ENCODE data around the gene ZNF292. TPM values are rescaled to one million over a fixed set of nuclear protein-coding genes. Genes with fewer than 3 reads are reported as not detected.

The ZNF292 gene
- total and polyA plus RNA-seq, 2 donors (not counting 3 experiments of a cell fraction or from before 2014, with no cell fraction given), result 3.5 to 24.9 TPM

DNA sequence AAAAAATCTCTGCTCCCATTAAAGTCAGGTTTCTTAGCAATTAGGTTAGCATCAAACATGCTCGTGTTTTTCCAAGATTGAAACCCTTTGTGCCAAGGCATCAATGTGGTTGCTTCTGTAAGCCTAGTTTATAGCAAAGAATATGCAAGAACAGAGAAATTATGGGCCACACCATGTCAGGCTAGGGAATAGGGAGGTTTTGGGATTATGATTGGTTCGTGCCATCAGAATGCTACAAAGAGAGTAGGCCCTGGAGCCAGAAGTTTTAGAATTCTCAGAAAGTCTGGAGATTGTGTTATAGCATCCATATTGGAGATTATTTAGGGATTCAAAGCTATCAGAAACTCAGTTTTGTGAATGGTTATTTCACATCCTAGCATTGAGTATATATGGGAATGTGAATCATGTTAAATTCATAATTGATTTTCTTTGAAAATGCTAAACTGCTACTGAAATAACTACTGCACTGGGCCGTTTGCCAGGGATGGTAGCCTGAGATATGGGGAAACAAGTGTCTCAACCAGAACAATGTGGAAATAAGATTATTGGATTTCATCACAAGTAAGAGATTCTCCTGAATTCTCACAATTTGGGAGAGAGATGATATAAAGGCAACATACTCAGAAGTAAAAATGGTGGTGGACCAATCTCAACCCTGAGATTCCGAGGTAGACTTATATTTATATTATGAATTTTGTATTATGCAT lies 45.3 kb downstream of the ZNF292 start:
- no peaks in the 10 kb centered on the region for H3K4me1 ChIP-seq (ENCODE audit: control insufficient read depth, extremely low read depth, insufficient read depth, low read length)
- no peak overlapping the region for H3K27ac ChIP-seq (ENCODE audit: insufficient read depth, low read depth, low read length)
- ChIA-PET POLR2A (no interaction called here), CTCF (interaction anchor here (1.0 kb wide), 1 partner anchor 122 kb away, joined by 3 read pairs; no protein-coding TSS in a partner anchor)
- no peaks in the 10 kb centered on the region for H3K27me3 ChIP-seq (ENCODE audit: control insufficient read depth in 2 of 2, insufficient read depth in 2 of 2, low read length in 2 of 2)
- DNase-seq (ENCODE audit: low read depth, low spot score) (no peak), FAIRE-seq (no peak)
- no peak overlapping the region for H3K9ac ChIP-seq (replicated peaks; ENCODE audit: extremely low read depth, insufficient read depth, low read length)
- H4K20me1 ChIP-seq (replicated peaks; ENCODE audit: control insufficient read depth, extremely low read depth, insufficient read depth, low read length), result peaks cover 8% of the 10 kb centered on the region
- TF ChIP-seq EZH2 (IDR thresholded peaks at IDR 0.05; ENCODE audit: borderline replicate concordance, low read depth, low read length, severe bottlenecking), result no peak
- no peak for TF ChIP-seq FOS (IDR thresholded peaks at IDR 0.05; ENCODE audit: borderline replicate concordance, insufficient read depth, low read length)
- TF ChIP-seq, protein P1, sequence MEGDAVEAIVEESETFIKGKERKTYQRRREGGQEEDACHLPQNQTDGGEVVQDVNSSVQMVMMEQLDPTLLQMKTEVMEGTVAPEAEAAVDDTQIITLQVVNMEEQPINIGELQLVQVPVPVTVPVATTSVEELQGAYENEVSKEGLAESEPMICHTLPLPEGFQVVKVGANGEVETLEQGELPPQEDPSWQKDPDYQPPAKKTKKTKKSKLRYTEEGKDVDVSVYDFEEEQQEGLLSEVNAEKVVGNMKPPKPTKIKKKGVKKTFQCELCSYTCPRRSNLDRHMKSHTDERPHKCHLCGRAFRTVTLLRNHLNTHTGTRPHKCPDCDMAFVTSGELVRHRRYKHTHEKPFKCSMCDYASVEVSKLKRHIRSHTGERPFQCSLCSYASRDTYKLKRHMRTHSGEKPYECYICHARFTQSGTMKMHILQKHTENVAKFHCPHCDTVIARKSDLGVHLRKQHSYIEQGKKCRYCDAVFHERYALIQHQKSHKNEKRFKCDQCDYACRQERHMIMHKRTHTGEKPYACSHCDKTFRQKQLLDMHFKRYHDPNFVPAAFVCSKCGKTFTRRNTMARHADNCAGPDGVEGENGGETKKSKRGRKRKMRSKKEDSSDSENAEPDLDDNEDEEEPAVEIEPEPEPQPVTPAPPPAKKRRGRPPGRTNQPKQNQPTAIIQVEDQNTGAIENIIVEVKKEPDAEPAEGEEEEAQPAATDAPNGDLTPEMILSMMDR (IDR thresholded peaks at IDR 0.05; ENCODE audit: extremely low read depth in 1 of 2, insufficient read depth in 1 of 2, low read depth in 1 of 2, low read length in 2 of 2), result no peak
- TF ChIP-seq JUN (IDR thresholded peaks at IDR 0.05; ENCODE audit: borderline replicate concordance, insufficient read depth, insufficient read length, low read depth), result no peak
- TF ChIP-seq, protein P2, sequence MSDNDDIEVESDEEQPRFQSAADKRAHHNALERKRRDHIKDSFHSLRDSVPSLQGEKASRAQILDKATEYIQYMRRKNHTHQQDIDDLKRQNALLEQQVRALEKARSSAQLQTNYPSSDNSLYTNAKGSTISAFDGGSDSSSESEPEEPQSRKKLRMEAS (IDR thresholded peaks at IDR 0.05; ENCODE audit: insufficient read depth, insufficient read length), result no peak
- TF ChIP-seq MYC (IDR thresholded peaks at IDR 0.05; ENCODE audit: low read depth, low read length), result no peak
- TF ChIP-seq POLR2AphosphoS5 (IDR thresholded peaks at IDR 0.05; ENCODE audit: insufficient read depth, low read depth, low read length), result no peak
- no peak for TF ChIP-seq POLR2A (IDR thresholded peaks at IDR 0.05; ENCODE audit: low read depth, low read length)
- TF ChIP-seq GATA2 (IDR thresholded peaks at IDR 0.05; ENCODE audit: insufficient read depth, insufficient read length, low read depth, low read length), result no peak
- H3K9me3 ChIP-seq (replicated peaks; ENCODE audit: control insufficient read depth, insufficient read depth, low read length), result no peaks in the 10 kb centered on the region
- H3K4me2 ChIP-seq (ENCODE audit: insufficient read depth, low read length), result no peak overlapping the region
- dilution Hi-C loops (cut with MboI; ENCODE audit: extremely low pct_ligation_motif_present, low sequenced_read_pairs), result no loop called here
- H3K79me2 ChIP-seq (ENCODE audit: control insufficient read depth, insufficient read depth, low read length), result peaks cover 53% of the 10 kb centered on the region
- no peaks in the 10 kb centered on the region for H3K9me1 ChIP-seq (replicated peaks; ENCODE audit: control insufficient read depth, extremely low read depth, insufficient read depth, low read length)
- BruUV-seq (replicated peaks), result no TSS peak
- intact Hi-C loops (cut with micrococcal nuclease), result no loop called here
- H2AFZ ChIP-seq (ENCODE audit: low read depth, low read length), result no peak overlapping the region
- no peaks in the 10 kb centered on the region for H3K36me3 ChIP-seq (ENCODE audit: control insufficient read depth in 2 of 2, extremely low read depth in 1 of 2, insufficient read depth in 2 of 2, low read length in 2 of 2)
- H3K4me3 ChIP-seq (replicated peaks in 1 of 3; ENCODE audit: insufficient read depth in 1 of 3, low read depth in 1 of 3, low read length in 3 of 3), result no peak overlapping the region
